Aorta (tissue), 5 donors: ENCODE measurements around the gene ACYP1. TPM values are rescaled to one million over a fixed set of nuclear protein-coding genes. Genes with fewer than 3 reads are reported as not detected.
A peak's percentile ranks its signal among the peaks of the same experiment; 100 is the strongest.
"Not testable (repeated sequence)": the region's sequence is repeated elsewhere in the genome, so short reads cannot be mapped to it uniquely, and the experiment has no call there.

ENCODE experiments used
- ATAC-seq: fragments of 200-7000 bp; cut with Tn5 transposase; one replicate; pipeline ENCODE4 v1.9.1; 2022; ENCODE audit warnings: moderate library complexity; ENCODE audit not compliant: low FRiP score
- DNase-seq, 2 donors: peaks; one replicate each; pipeline ENCODE4 v3.0.0-alpha.2; 2020
- H3K27ac ChIP-seq, 2 donors: one replicate each; pipeline ENCODE4 v1.5.1; 2013; ENCODE audit warnings: low read length in 2 of 2, mild to moderate bottlenecking in 2 of 2, moderate library complexity in 2 of 2, control low read depth in 1 of 2, inconsistent platforms in 1 of 2, low read depth in 1 of 2
- H3K27me3 ChIP-seq, 2 donors: one replicate each; pipeline ENCODE4 v1.6.1; 2013; ENCODE audit warnings: control low read depth in 1 of 2, low read length in 1 of 2, mild to moderate bottlenecking in 1 of 2, moderate library complexity in 1 of 2; ENCODE audit not compliant: insufficient read depth in 2 of 2, control insufficient read depth in 1 of 2
- H3K36me3 ChIP-seq, 2 donors: one replicate each; pipeline ENCODE4 v1.6.1; 2013; ENCODE audit warnings: control low read depth in 1 of 2, low read length in 1 of 2, mild to moderate bottlenecking in 1 of 2; ENCODE audit not compliant: insufficient read depth in 2 of 2, control insufficient read depth in 1 of 2
- H3K4me1 ChIP-seq, 2 donors: one replicate each; pipeline ENCODE4 v1.6.1; 2013; ENCODE audit warnings: low read length in 2 of 2, control low read depth in 1 of 2, mild to moderate bottlenecking in 1 of 2, moderate library complexity in 1 of 2; ENCODE audit not compliant: insufficient read depth in 2 of 2, control insufficient read depth in 1 of 2
- H3K4me3 ChIP-seq, 2 donors: one replicate each; pipeline ENCODE4 v1.5.1; 2013; ENCODE audit warnings: low read length in 2 of 2, control low read depth in 1 of 2, mild to moderate bottlenecking in 1 of 2
- H3K9me3 ChIP-seq: one replicate; pipeline ENCODE4 v1.6.1; 2013; ENCODE audit warnings: mild to moderate bottlenecking, low read length; ENCODE audit not compliant: control insufficient read depth
- WGBS, 2 donors: extraction: QIAGEN DNeasy Blood & Tissue Kit; methylation state at CpG; one replicate each; pipeline ENCODE4 v1.1.7; 2013; 5-methylcytosine and 5-hydroxymethylcytosine counted together
- intact Hi-C, 2 donors: fragments of 100-400 bp; cut with DNase I; formaldehyde crosslinking; loops; one replicate each; pipeline versions ENCODE4 v1.14.2 to v1.15.0; 2022
- polyA plus RNA-seq, 2 donors: library from polyadenylated mRNA; stranded (reverse); fragments of 200-250 nt; gene quantifications; one replicate each; pipeline ENCODE4 v1.2.3, GENCODE V29; 2013
- total RNA-seq, 2 donors: library from RNA; stranded (reverse); fragmentation: NEBNext Ultra II Directional; extraction: Animal tissue kit (Norgen Biotek cat#: 25700); gene quantifications; one replicate each; pipeline ENCODE4 v1.2.1, GENCODE V29; 2021
- donor health status: healthy with polysubstance abuse.
- donor health status: Bipolar disorder and iron deficiency.
- donor health status: DM: no; HTN: no; CAD: no.
- donor health status: DM: no; HTN: no; CAD: no.
- donor health status: DM: yes; HTN: yes; CAD: no.

Gene ACYP1
- total and polyA plus RNA-seq, 4 donors = 10.5 to 23.9 (median 16.4) TPM

GRCh38 chr14:75077794-75078193 lies 14.0 kb upstream of the ACYP1 start:
- DNase-seq = no peak
- H3K9me3 ChIP-seq = no peaks in the 10 kb centered on the region
- ATAC-seq = no peak
- no peak overlapping the region for H3K4me3 ChIP-seq
- H3K36me3 ChIP-seq = no peaks in the 10 kb centered on the region
- intact Hi-C loops = no loop called here
- no peak overlapping the region for H3K27ac ChIP-seq
- no peaks in the 10 kb centered on the region for H3K27me3 ChIP-seq
- H3K4me1 ChIP-seq = no peaks in the 10 kb centered on the region

GRCh38 chr14:75070383-75070782 lies 6.6 kb upstream of the ACYP1 start:
- Histone ChIP-seq H3K36me3 (no peaks in the 10 kb centered on the region), H3K27ac (peak overlapping the region in 1 of 2 donors; percentile 62), H3K4me1 (no peaks in the 10 kb centered on the region), H3K27me3 (no peaks in the 10 kb centered on the region), H3K4me3 (no peak overlapping the region), H3K9me3 (no peaks in the 10 kb centered on the region)
- WGBS, 2 donors = 62 to 67% methylated on average over 9 of the region's 9 CpGs
- intact Hi-C loops = no loop called here
- ATAC-seq (no peak), DNase-seq (peak; percentile 54 to 80)

GRCh38 chr14:75069811-75070145 lies 6.0 kb upstream of the ACYP1 start:
- Histone ChIP-seq H3K4me1 (no peaks in the 10 kb centered on the region), H3K36me3 (no peaks in the 10 kb centered on the region), H3K27me3 (no peaks in the 10 kb centered on the region), H3K9me3 (no peaks in the 10 kb centered on the region), H3K4me3 (no peak overlapping the region), H3K27ac (peak overlapping the region in 1 of 2 donors; percentile 62)
- intact Hi-C loops = loop anchor here (5.0 to 10.0 kb wide), 2 partner anchors 57 to 125 kb away; no protein-coding TSS in a partner anchor
- ATAC-seq = peak; percentile 1
- DNase-seq = no peak
- 40% methylated on average over 12 of the region's 12 CpGs for WGBS, 2 donors

GRCh38 chr14:75069121-75069810 lies 5.4 kb upstream of the ACYP1 start, which contains the start of gene ZC2HC1C:
Gene ZC2HC1C, plus strand, starts transcription at chr14:75069641. Its CDS starts 933 bp downstream, at chr14:75070574.
- no peaks in the 10 kb centered on the region for H3K9me3 ChIP-seq
- DNase-seq (peak; percentile 97 to 98), ATAC-seq (peak; percentile 97)
- H3K4me1 ChIP-seq = no peaks in the 10 kb centered on the region
- H3K36me3 ChIP-seq = no peaks in the 10 kb centered on the region
- 1 to 2% methylated on average over 58 of the region's 58 CpGs for WGBS, 2 donors
- intact Hi-C loops = loop anchor here (5.0 to 10.0 kb wide), 2 partner anchors 57 to 124 kb away; no protein-coding TSS in a partner anchor
- H3K4me3 ChIP-seq = peak within 1 kb of the TSS; percentile 55 to 58
- no peaks in the 10 kb centered on the region for H3K27me3 ChIP-seq
- H3K27ac ChIP-seq = peak within 1 kb of the TSS; percentile 15 to 62

- Histone ChIP-seq H3K27ac (peak overlapping the region in 1 of 2 donors; percentile 15), H3K4me1 (no peaks in the 10 kb centered on the region), H3K36me3 (no peaks in the 10 kb centered on the region), H3K27me3 (no peaks in the 10 kb centered on the region), H3K9me3 (no peaks in the 10 kb centered on the region), H3K4me3 (peak overlapping the region; percentile 55 to 58)
- DNase-seq = no peak
- ATAC-seq = no peak
- 14 to 17% methylated on average over 15 of the region's 15 CpGs for WGBS, 2 donors
- intact Hi-C loops = loop anchor here (5.0 to 10.0 kb wide), 2 partner anchors 56 to 124 kb away; no protein-coding TSS in a partner anchor
Observed at GRCh38 chr14:75068294-75069120, 4.7 kb upstream of the ACYP1 start.

GRCh38 chr14:75067765-75068164 lies 3.9 kb upstream of the ACYP1 start:
- not testable (repeated sequence) for H3K4me1 ChIP-seq, H3K27ac ChIP-seq, DNase-seq, H3K4me3 ChIP-seq, H3K27me3 ChIP-seq, H3K36me3 ChIP-seq, ATAC-seq, H3K9me3 ChIP-seq
- WGBS, 2 donors = 93 to 96% methylated on average over 4 of the region's 4 CpGs
- intact Hi-C loops = loop anchor here (5.0 to 10.0 kb wide), 2 partner anchors 55 to 123 kb away; no protein-coding TSS in a partner anchor

GRCh38 chr14:75067212-75067611 lies 3.4 kb upstream of the ACYP1 start:
- Histone ChIP-seq H3K4me1 (peaks cover 0 to 2% of the 10 kb centered on the region in 2 donors), H3K4me3 (no peak overlapping the region), H3K27me3 (no peaks in the 10 kb centered on the region), H3K36me3 (no peaks in the 10 kb centered on the region), H3K9me3 (no peaks in the 10 kb centered on the region), H3K27ac (no peak overlapping the region)
- ATAC-seq (no peak), DNase-seq (no peak)
- intact Hi-C loops = loop anchor here (5.0 to 10.0 kb wide), 2 partner anchors 55 to 122 kb away; no protein-coding TSS in a partner anchor
- 95 to 97% methylated on average over 1 of the region's 1 CpG for WGBS, 2 donors

GRCh38 chr14:75066691-75067090 lies 2.9 kb upstream of the ACYP1 start:
- no peak for ATAC-seq
- H3K36me3 ChIP-seq = no peaks in the 10 kb centered on the region
- no peaks in the 10 kb centered on the region for H3K9me3 ChIP-seq
- intact Hi-C loops = loop anchor here (5.0 to 10.0 kb wide), 2 partner anchors 54 to 122 kb away; no protein-coding TSS in a partner anchor
- H3K4me3 ChIP-seq = no peak overlapping the region
- H3K4me1 ChIP-seq = peaks cover 0 to 2% of the 10 kb centered on the region in 2 donors
- no peak overlapping the region for H3K27ac ChIP-seq
- H3K27me3 ChIP-seq = no peaks in the 10 kb centered on the region
- WGBS, 2 donors = 93 to 96% methylated on average over 3 of the region's 3 CpGs
- no peak for DNase-seq
